ENCODE results near the gene RND3.
A peak's percentile ranks its signal among the peaks of the same experiment; 100 is the strongest.

The RND3 gene, protein sequence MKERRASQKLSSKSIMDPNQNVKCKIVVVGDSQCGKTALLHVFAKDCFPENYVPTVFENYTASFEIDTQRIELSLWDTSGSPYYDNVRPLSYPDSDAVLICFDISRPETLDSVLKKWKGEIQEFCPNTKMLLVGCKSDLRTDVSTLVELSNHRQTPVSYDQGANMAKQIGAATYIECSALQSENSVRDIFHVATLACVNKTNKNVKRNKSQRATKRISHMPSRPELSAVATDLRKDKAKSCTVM

GRCh38 chr2:150487537-150488429 is at the start of gene RND3:
RND3 (minus strand) TSS chr2:150487667; CDS start chr2:150487417, 250 bp downstream.
- peak; percentile 20 for DNase-seq (ENCODE audit: low read depth)

DNA sequence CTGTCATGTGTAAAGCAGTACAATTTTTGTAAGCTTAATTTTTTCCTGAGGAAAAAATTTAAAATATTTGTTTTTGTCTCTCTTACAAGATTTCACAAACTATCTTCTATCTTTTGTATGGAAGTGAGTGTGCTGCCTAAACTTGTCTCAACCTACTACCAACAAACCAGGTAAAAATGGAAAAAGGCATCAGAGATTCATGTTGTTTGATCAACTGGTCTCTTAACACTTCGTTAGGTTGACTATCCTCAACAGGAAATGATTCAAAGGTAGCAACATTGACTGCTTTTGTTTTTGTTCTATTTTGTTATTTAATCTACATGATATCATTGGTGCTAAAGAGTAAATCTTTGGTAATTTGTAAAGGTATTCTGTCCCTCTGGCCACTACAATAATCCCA is 47.7 kb upstream of the RND3 start:
- DNase-seq (ENCODE audit: low read depth), result no peak

DNA sequence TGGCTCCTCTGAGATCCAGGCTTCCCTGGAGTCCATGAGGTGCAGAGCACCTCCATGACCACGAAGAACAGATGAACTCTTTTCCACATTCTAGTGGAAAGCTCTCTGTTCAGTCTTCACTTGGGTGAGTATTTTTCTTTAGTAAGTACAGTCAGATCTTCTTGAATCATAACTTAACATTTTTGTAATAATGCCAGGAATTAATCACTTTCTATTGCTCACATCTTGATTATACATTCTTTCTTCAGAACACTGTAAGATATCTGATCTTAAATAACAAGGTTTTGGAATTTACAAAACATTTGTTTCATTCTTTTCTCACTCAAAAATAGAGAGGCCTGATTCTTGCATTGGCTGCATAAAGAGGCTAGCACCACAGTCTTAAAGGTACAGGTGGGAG is 45.4 kb upstream of the RND3 start:
- no peak for DNase-seq (ENCODE audit: low read depth)

DNA sequence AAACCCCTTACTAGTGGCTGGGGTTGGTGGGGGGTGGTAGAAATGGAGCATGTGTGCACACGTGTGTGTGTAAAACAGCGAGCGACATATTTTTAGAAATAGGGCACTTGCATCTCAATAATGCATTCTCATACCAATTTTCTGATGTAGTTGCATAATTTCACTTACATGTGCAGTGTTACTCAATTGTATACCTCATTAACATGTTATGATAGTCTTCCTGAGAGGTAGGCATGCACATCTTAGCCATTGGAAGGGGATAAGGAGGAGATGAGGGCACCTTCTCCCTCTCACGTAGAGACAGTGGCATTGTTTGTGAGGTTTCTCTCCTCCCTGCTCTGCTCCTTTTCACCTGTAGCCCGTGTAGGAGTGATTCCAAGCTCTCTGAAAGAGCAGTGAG is 44.6 kb upstream of the RND3 start:
- DNase-seq (ENCODE audit: low read depth), result no peak

DNA sequence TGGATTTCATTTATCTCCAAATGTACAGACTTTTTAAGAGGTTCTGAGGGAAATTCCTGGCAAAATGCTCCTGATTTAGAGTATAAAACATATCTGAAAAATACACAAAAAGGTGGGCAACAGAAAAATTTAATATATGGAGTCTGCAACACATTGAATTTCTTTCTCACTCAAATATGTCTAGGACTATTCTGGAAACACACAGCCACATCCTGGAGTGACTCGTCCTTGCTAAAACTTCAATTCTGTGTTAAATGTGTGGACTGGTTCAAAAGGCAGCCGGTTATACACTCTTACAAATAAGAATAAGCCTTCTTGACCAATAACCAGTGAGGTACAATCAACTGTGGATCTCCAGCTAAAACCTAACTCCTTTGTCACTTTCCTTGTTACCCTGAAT is 44.1 kb upstream of the RND3 start:
- no peak for DNase-seq (ENCODE audit: low read depth)

DNA sequence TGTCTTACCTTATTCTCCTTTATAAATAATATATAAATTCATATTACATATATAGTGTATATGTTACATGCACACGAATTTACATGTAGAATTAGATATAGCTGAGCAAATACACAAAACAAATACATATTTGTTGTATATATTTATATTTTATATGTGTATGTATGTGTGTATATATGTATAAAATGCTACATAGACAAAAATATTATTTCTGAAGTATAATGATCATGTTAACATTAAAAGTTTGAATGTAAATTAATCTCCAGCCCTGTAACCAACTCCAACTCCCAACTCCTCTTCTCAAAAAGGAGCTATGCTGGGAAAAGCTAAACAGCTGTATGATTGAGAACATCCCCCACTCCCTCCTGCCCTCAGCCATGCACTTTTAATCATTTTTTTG is 42.7 kb upstream of the RND3 start:
- DNase-seq (ENCODE audit: low read depth), result no peak

GRCh38 chr2:150528861-150529801 is 41.7 kb upstream of the RND3 start:
- DNase-seq (ENCODE audit: low read depth), result no peak

DNA sequence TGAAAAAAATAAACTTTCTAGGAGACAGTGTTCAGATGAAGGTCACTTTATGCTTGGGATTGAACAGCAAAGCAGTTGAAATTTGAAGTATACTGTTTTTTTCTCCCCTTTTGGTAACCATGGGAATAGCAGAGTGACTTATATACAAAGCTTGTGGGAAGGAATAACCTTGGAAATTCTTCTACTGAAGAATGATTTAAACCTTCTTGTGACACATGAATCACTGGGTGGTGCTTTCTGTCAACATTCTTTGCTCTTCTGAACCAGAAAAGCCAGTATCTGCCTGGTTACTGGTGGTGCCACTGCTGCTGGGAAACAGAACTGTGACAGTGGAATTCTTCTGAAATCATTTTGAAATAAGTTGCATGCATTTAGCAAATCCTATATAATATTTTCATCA is 39.4 kb upstream of the RND3 start:
- no peak for DNase-seq (ENCODE audit: low read depth)

DNA sequence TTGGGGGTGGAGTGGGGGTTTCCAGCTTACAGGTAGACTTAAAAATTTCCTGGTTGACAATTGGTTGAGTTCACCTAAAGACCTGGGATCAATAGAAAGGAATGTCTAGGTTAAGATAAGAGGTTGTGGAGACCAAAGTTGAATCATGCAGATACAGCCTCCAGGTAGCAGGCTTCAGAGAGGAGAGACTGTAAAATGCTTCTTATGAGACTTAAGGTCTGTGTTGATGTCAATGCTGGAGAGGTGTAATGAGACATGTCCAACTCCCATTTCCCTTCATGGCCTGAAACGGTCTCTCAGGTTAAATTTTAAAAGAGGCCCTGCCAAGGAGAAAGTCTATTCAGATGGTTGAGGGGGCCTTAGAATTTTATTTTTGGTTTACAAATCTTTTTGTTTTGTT is 38.5 kb upstream of the RND3 start:
- DNase-seq (ENCODE audit: low read depth), result no peak

DNA sequence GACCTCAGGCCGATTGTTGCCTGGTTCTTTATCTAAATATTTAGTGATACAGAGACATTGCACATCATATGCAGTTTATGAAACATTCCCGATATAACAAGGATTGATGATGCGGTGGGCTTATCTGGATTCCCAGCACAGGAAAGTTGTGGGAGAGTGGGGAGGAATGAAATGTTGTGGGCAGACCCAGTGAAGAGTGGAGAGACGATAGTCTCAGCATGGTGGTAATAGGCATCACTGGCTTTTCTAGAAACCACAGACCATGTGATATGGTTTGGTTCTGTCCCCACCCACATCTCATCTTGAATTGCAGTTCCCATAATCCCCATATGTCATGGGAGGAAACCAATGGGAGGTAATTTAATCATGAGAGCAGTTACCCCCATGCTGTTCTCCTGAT is 34.8 kb upstream of the RND3 start:
- DNase-seq (ENCODE audit: low read depth), result no peak

- no peak for DNase-seq (ENCODE audit: low read depth)
These were observed 33.6 kb upstream of the RND3 start for GRCh38 chr2:150520887-150521664.

- no peak for DNase-seq (ENCODE audit: low read depth)
These were observed 32.6 kb upstream of the RND3 start for GRCh38 chr2:150520033-150520432.

- no peak for DNase-seq (ENCODE audit: low read depth)
These were observed 30.6 kb upstream of the RND3 start for GRCh38 chr2:150517951-150518680.

DNA sequence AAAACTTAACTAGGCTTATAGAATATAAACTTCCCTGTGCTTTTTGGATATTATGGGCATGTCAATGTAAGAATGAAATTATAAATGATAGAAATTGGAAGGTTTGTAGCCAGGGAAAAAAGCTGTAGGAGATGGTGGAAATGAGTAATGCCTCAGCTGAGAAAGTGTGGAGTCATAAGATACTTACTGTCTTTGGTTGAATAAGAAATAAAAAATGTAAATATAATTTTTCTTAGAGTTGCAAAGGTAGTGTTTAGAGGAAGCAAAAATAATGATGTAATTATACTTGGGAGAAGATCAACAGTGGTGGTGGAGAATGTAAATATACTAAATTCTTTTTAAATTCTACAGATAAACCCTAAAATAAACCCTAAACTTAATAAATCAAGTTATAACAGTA is 26.2 kb upstream of the RND3 start:
- DNase-seq (ENCODE audit: low read depth), result no peak

GRCh38 chr2:150508497-150509137 is 21.1 kb upstream of the RND3 start:
- no peak for DNase-seq (ENCODE audit: low read depth)

DNA sequence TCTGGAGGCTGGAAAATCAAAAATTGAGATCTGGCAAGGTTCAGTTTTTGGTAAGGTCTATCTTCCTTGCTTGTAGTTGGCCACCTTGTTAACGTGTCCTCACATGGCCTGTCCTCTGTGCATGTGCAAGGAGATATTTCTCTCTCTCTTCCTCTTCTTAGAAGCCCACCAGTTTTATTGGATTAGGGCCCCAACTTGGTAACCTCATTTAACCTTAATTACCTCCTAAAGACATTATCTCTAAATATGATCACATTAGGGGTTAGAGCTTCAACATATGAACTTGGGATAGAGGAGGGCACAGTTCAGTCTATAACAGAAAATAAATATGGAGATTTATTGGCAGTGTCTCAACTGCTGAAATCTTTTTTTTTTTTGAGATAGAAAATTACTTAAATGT is 19.6 kb upstream of the RND3 start:
- DNase-seq (ENCODE audit: low read depth), result no peak

GRCh38 chr2:150505178-150505577 is 17.7 kb upstream of the RND3 start:
- no peak for DNase-seq (ENCODE audit: low read depth)

DNA sequence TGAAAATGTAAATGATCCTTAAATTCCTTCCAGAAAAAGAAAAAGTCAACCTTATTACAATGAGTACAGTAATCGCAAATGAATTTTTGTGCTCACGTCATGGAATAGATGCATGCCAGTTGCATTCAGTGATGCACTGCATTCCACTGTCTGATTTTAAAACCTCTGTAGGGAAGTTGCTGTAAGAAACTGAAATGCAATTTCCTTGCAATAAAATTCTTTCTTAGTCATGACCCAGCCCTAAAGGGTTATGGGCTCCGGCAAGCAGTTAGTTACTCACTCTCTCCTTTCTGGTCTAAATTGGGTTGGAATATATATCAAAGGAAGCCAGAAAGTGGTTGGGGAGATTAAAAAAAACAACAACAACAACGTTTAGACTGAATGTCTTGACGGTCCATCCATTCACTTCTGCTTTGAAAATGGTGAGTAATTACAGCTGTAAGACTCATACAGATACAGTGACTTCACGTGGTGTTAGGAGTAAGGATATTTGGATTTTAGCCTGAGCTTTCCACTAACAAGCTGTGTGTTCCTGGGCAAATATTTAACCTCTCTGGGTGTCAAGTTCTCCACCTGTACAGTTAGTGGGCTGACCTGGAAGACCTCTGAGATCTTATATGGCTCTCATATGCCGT is 8.6 kb upstream of the RND3 start:
- no peak for DNase-seq (ENCODE audit: low read depth)

- DNase-seq (ENCODE audit: low read depth), result no peak
These were observed 7.5 kb upstream of the RND3 start for GRCh38 chr2:150495001-150495400.
